ENCODE data around the gene RAB37. TPM values are rescaled to one million over a fixed set of nuclear protein-coding genes. Genes with fewer than 3 reads are reported as not detected.

Gene RAB37
- total RNA-seq, 1 donor from 2014 or later: under 0.01 TPM

DNA sequence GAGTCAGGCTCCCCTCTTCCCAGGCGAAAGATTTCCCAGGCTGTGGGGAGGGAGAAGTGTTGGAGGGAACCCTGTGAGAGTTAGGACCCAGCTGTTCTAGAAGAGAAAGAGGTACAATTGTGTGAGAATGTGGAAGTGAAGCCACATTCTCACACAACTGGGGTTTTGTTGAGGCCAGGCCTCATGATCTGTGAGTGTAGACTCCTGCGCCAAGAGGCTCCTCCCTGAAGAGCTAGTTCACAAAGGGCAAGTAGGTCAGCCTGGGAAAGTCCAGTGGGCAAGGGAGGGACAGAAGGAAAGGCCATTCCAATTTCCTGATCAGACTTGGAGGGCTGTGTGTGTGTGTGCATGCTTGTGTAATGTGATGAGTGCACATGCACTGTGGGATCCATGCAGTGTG is 39.5 kb upstream of the RAB37 start:
- no peak overlapping the region for H3K4me3 ChIP-seq (ENCODE audit: low read depth, low read length)
- H3K27me3 ChIP-seq (ENCODE audit: control insufficient read depth, insufficient read depth, low read length): no peaks in the 10 kb centered on the region
- TF ChIP-seq, protein P1, sequence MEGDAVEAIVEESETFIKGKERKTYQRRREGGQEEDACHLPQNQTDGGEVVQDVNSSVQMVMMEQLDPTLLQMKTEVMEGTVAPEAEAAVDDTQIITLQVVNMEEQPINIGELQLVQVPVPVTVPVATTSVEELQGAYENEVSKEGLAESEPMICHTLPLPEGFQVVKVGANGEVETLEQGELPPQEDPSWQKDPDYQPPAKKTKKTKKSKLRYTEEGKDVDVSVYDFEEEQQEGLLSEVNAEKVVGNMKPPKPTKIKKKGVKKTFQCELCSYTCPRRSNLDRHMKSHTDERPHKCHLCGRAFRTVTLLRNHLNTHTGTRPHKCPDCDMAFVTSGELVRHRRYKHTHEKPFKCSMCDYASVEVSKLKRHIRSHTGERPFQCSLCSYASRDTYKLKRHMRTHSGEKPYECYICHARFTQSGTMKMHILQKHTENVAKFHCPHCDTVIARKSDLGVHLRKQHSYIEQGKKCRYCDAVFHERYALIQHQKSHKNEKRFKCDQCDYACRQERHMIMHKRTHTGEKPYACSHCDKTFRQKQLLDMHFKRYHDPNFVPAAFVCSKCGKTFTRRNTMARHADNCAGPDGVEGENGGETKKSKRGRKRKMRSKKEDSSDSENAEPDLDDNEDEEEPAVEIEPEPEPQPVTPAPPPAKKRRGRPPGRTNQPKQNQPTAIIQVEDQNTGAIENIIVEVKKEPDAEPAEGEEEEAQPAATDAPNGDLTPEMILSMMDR (IDR thresholded peaks at IDR 0.05; ENCODE audit: insufficient read depth, low read length, severe bottlenecking): no peak
- H3K36me3 ChIP-seq (ENCODE audit: control insufficient read depth, insufficient read depth, low read length): no peaks in the 10 kb centered on the region
- DNase-seq (ENCODE audit: low read depth) (no peak), FAIRE-seq (peak; percentile 43)

DNA sequence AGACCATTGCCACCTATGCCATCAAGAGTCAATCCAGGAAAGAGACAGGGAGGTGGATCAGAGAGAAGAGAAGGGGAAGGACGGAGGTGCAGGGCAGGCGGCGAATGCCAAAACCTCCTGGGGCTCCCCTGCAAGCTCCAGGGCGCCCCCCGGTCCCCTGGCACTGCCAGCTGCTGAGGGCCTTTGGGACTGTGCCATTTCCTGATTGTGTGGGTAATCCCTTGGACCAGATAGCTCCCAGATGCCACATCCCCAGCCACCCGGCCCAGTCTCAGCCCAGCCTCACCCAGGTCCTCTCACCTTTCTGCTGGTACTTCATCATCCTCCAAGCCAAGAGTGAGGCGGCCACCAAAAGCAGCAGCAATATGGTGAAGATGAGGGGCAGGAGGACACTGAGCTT is 39.0 kb upstream of the RAB37 start:
- TF ChIP-seq, protein P1 (IDR thresholded peaks at IDR 0.05; ENCODE audit: insufficient read depth, low read length, severe bottlenecking): no peak
- H3K36me3 ChIP-seq (ENCODE audit: control insufficient read depth, insufficient read depth, low read length): no peaks in the 10 kb centered on the region
- no peak overlapping the region for H3K4me3 ChIP-seq (ENCODE audit: low read depth, low read length)
- H3K27me3 ChIP-seq (ENCODE audit: control insufficient read depth, insufficient read depth, low read length): no peaks in the 10 kb centered on the region
- FAIRE-seq: no peak
- DNase-seq (ENCODE audit: low read depth): no peak

DNA sequence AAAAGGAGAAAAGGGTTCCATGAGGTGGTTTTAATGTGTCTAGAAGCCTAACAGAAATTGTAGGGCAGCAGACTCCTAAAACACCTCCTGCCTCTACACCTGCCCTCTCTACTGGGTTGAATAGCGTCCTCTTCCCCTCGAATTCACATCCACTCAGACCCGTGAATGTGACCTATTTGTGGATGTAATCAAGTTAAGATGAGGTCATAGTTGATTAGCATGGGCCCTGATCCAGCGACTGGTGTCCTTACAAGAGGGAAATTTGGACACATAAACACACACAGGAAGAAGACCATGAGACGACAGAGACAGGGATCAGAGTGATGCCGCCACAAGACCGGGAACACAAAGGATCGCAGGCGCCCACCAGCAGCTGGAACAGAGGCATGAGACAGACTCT is 37.8 kb upstream of the RAB37 start:
- TF ChIP-seq, protein P1 (IDR thresholded peaks at IDR 0.05; ENCODE audit: insufficient read depth, low read length, severe bottlenecking): no peak
- FAIRE-seq (no peak), DNase-seq (ENCODE audit: low read depth) (no peak)
- Histone ChIP-seq H3K36me3 (ENCODE audit: control insufficient read depth, insufficient read depth, low read length) (no peaks in the 10 kb centered on the region), H3K27me3 (ENCODE audit: control insufficient read depth, insufficient read depth, low read length) (no peaks in the 10 kb centered on the region), H3K4me3 (ENCODE audit: low read depth, low read length) (no peak overlapping the region)

DNA sequence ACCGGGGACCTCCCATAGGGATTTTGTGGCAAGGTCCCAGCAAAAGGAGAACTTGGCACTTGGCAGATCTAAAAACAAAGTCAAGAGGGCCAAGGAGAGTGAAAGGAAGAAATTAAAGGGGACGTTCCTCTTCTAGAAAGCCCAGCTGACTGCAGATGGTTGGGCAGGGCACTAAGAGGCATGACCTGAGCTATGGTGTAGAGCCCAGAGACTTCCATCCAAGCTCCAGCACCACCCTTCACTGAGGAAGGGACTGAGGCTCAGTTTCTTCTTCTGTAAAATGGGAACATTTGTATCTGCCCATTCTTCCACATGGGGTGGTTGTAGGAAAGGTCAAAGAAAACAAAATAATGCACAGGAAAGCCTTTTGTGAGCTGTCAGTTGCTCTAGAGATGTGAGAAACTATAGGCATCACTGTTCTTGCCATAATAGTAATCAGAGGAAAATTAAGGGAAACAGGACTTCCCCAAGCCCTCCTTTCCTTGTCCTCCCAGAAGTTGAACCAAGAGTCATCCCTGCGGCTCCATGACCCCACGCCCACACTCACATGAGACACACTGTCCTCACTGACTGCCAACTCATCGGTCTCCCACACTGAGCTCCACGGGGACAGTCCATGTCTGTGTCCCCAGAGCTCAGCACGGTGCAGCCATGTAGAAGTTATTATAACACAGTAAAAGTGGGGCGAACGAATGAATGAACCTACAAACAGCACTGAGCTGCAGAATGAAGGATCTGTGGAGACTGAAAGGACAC is 34.8 kb upstream of the RAB37 start:
- Histone ChIP-seq H3K36me3 (ENCODE audit: control insufficient read depth, insufficient read depth, low read length) (no peaks in the 10 kb centered on the region), H3K27me3 (ENCODE audit: control insufficient read depth, insufficient read depth, low read length) (no peaks in the 10 kb centered on the region), H3K4me3 (ENCODE audit: low read depth, low read length) (no peak overlapping the region)
- FAIRE-seq (no peak), DNase-seq (ENCODE audit: low read depth) (no peak)
- TF ChIP-seq, protein P1 (IDR thresholded peaks at IDR 0.05; ENCODE audit: insufficient read depth, low read length, severe bottlenecking): no peak

DNA sequence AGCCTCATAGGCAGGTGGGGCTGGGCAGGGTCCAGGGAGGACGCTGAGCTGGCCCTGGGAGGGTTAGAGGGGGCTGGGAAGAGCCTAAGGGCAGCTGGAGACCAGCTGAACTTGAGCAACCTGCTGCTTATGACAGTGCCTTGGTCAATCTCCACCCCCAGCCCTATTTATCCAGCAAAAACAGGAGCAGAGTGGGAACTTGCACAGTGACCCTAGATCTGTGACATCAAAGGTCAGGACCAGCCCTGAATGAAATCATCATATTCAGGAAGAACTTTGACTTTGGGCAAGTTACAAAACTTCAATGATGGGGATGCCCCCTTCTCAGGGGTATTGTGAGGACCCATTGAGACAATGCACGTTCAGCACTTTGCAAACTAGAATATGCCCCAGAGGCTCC is 33.7 kb upstream of the RAB37 start:
- Histone ChIP-seq H3K27me3 (ENCODE audit: control insufficient read depth, insufficient read depth, low read length) (no peaks in the 10 kb centered on the region), H3K36me3 (ENCODE audit: control insufficient read depth, insufficient read depth, low read length) (no peaks in the 10 kb centered on the region), H3K4me3 (ENCODE audit: low read depth, low read length) (no peak overlapping the region)
- FAIRE-seq: no peak
- DNase-seq (ENCODE audit: low read depth): no peak
- TF ChIP-seq, protein P1 (IDR thresholded peaks at IDR 0.05; ENCODE audit: insufficient read depth, low read length, severe bottlenecking): no peak

DNA sequence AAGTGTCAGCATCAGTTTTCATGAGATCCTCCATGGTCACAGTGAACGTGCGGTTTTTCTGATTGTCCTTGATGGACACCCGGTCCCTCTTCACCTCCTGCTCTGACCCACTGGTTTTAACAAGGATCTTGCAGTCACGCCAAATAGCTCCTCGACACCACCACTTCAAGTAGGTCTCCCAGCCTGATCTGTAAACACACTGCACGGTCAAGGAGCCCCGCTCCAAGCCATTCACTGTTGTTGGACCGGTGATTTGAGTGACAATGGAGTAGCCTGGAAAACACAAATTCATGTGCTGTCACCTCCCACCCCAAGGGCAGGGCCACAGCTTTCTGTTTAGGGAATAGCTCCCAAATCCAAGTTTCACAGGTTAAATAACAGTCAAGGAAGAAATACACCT is 32.5 kb upstream of the RAB37 start:
- FAIRE-seq: no peak
- TF ChIP-seq, protein P1 (IDR thresholded peaks at IDR 0.05; ENCODE audit: insufficient read depth, low read length, severe bottlenecking): no peak
- Histone ChIP-seq H3K27me3 (ENCODE audit: control insufficient read depth, insufficient read depth, low read length) (no peaks in the 10 kb centered on the region), H3K36me3 (ENCODE audit: control insufficient read depth, insufficient read depth, low read length) (no peaks in the 10 kb centered on the region), H3K4me3 (ENCODE audit: low read depth, low read length) (no peak overlapping the region)
- DNase-seq (ENCODE audit: low read depth): no peak

Data from bronchial epithelial cell (primary cell).